GM12878 (cell line): Measurements from ENCODE around the gene B4GALNT2. TPM values are rescaled to one million over a fixed set of nuclear protein-coding genes. Genes with fewer than 3 reads are reported as not detected.
"Not testable (repeated sequence)": the region's sequence is repeated elsewhere in the genome, so short reads cannot be mapped to it uniquely, and the experiment has no call there.

Source experiments
- ATAC-seq: fragments of 200-7000 bp; cut with Tn5 transposase; 3 replicates; pipeline ENCODE4 v1.9.1; 2020; ENCODE audit warnings: mild to moderate bottlenecking, moderate library complexity
- BruUV-seq: library from RNA; stranded (reverse); fragments of 400-500 nt; replicated peaks from 2 replicates; lab custom pipeline; 2021; lab: Mats Ljungman, UMichigan
- CTCF ChIA-PET: fragments of 300-600 bp; sonication (Branson Sonifier 250); formaldehyde crosslinking; extraction: SDS; loops from one replicate; lab custom pipeline; 2021; ENCODE audit warnings: inconsistent platforms; lab: Yijun Ruan, JAX
- POLR2A ChIA-PET: fragments of 350-600 bp; formaldehyde crosslinking; extraction: SDS; loops from one replicate; lab custom pipeline; 2021; ENCODE audit warnings: inconsistent platforms; lab: Charles Lee
- RAD21 ChIA-PET: fragments of 300-600 bp; sonication (Branson Sonifier 250); formaldehyde crosslinking; loops from one replicate; lab custom pipeline; 2023; ENCODE audit warnings: antibody characterized with exemption; ENCODE audit not compliant: unreplicated experiment; lab: Charles Lee
- SMC1A ChIA-PET: fragments of 300-600 bp; sonication (Branson Sonifier 250); formaldehyde crosslinking; loops from one replicate; lab custom pipeline; 2023; ENCODE audit not compliant: unreplicated experiment, uncharacterized antibody; lab: Charles Lee
- DNase-seq: peaks from one replicate; pipeline ENCODE4 v3.0.0-alpha.2; 2011; ENCODE audit warnings: low read depth, low spot score
- FAIRE-seq: peaks from 3 replicates; lab custom pipeline; 2011; peaks lifted over from hg19 to GRCh38; lab: Jason Lieb, UNC
- H2AFZ ChIP-seq: 2 replicates; pipeline ENCODE4 v1.6.0; 2011; ENCODE audit warnings: low read depth, low read length, control low read depth; ENCODE audit not compliant: control insufficient read depth
- H3K27ac ChIP-seq: 2 replicates; pipeline ENCODE4 v1.5.1; 2011; ENCODE audit warnings: control low read depth; ENCODE audit not compliant: control insufficient read depth, insufficient read depth
- H3K27me3 ChIP-seq, 2 experiments: replicated peaks in 1 of 2; 2 replicates each; pipeline versions ENCODE4 v1.6.0 to v1.6.1; 2011; ENCODE audit warnings: low read length in 1 of 2; ENCODE audit not compliant: control insufficient read depth in 2 of 2, insufficient read depth in 2 of 2
- H3K36me3 ChIP-seq, 2 experiments: 2 replicates each; pipeline ENCODE4 v1.5.1; 2011; ENCODE audit warnings: low read length in 1 of 2; ENCODE audit not compliant: control insufficient read depth in 2 of 2, insufficient read depth in 2 of 2
- H3K4me1 ChIP-seq: 2 replicates; pipeline ENCODE4 v1.6.1; 2011; ENCODE audit warnings: mild to moderate bottlenecking, low read length, moderate library complexity, mixed read lengths; ENCODE audit not compliant: control insufficient read depth, insufficient read depth
- H3K4me2 ChIP-seq: 2 replicates; pipeline ENCODE4 v1.6.0; 2011; ENCODE audit warnings: control low read depth; ENCODE audit not compliant: control insufficient read depth, insufficient read depth
- H3K4me3 ChIP-seq: fragments of 200-600 bp; sonication (generic); 2 replicates; pipeline ENCODE4 v1.5.1; 2016
- H3K79me2 ChIP-seq: 2 replicates; pipeline ENCODE4 v1.6.0; 2011; ENCODE audit warnings: low read length; ENCODE audit not compliant: control insufficient read depth, insufficient read depth
- H3K9ac ChIP-seq: 2 replicates; pipeline ENCODE4 v1.8.0; 2011; ENCODE audit warnings: low read length, control low read depth, mixed read lengths; ENCODE audit not compliant: control insufficient read depth, insufficient read depth
- H3K9me3 ChIP-seq: replicated peaks from 3 replicates; pipeline ENCODE4 v1.5.1; 2011; ENCODE audit warnings: mild to moderate bottlenecking, low read length; ENCODE audit not compliant: control insufficient read depth, insufficient read depth
- H4K20me1 ChIP-seq: 2 replicates; pipeline ENCODE4 v1.6.0; 2011; ENCODE audit not compliant: control insufficient read depth, insufficient read depth
- CHD2 ChIP-seq: IDR thresholded peaks from 2 replicates; pipeline ENCODE4 v1.6.1; 2011; ENCODE audit warnings: low read depth, low read length, improper control_type of control experiment, borderline replicate concordance
- FOXK2 ChIP-seq: fragments of 450-650 bp; IDR thresholded peaks from 2 replicates; pipeline ENCODE4 v1.6.1; 2017; ENCODE audit warnings: mild to moderate bottlenecking, moderate library complexity
- MXI1 ChIP-seq: fragments of 150-350 bp; IDR thresholded peaks from 2 replicates; pipeline ENCODE4 v1.6.1; 2011; ENCODE audit warnings: low read depth, mild to moderate bottlenecking, inconsistent platforms, low read length, improper control_type of control experiment
- NR2C2 ChIP-seq: IDR thresholded peaks from 2 replicates; pipeline ENCODE4 v1.6.1; 2011; ENCODE audit warnings: borderline replicate concordance, low read depth; ENCODE audit not compliant: control insufficient read depth, insufficient read length
- RELA ChIP-seq: fragments of 450-650 bp; IDR thresholded peaks from 2 replicates; pipeline ENCODE4 v1.8.0; 2014; ENCODE audit warnings: borderline replicate concordance; ENCODE audit not compliant: partially characterized antibody
- TBL1XR1 ChIP-seq: IDR thresholded peaks from 2 replicates; pipeline ENCODE4 v1.6.1; 2012; ENCODE audit warnings: low read depth, low read length, improper control_type of control experiment
- YY1 ChIP-seq: IDR thresholded peaks from 2 replicates; pipeline ENCODE4 v1.6.1; 2011; ENCODE audit warnings: low read depth, mild to moderate bottlenecking, low read length
- ZNF274 ChIP-seq: IDR thresholded peaks from one replicate; pipeline ENCODE4 v1.8.0; 2011; ENCODE audit not compliant: insufficient read length, insufficient read depth
- WGBS: methylation state at CpG from one replicate; pipeline ENCODE4 v1.1.6; 2016; ENCODE audit warnings: low lambda C conversion rate; ENCODE audit not compliant: insufficient replicate concordance, insufficient coverage; ENCODE audit errors: missing lambda C conversion rate; 5-methylcytosine and 5-hydroxymethylcytosine counted together
- in situ Hi-C: fragments of 300-500 bp; cut with MboI; formaldehyde crosslinking; loops from 9 replicates; pipeline ENCODE4 v1.14.3; 2018; ENCODE audit warnings: mixed read lengths
- intact Hi-C: fragments of 100-400 bp; cut with micrococcal nuclease; formaldehyde crosslinking; loops from one replicate; pipeline ENCODE4 v1.14.2; 2022; ENCODE audit not compliant: unreplicated experiment
- polyA plus RNA-seq, 11 experiments: library from polyadenylated mRNA; depleted of rRNA in 4 of 11; unstranded in 6 of 11; stranded (reverse) in 5 of 11; fragments of >200 nt; fragmentation: Nextera tagmentation in 4 of 11; fragmentation: Illumina TruSeq in 1 of 11; extraction: Ambion mirVana in 4 of 11; extraction: Trizol in 1 of 11; gene quantifications; 1 replicate in 1 of 11; 2 replicates in 10 of 11; pipeline versions ENCODE4 v1.2.1 to v1.2.3, GENCODE V29; 2011 to 2016; ENCODE audit warnings: inconsistent platforms in 2 of 11, missing spikeins in 2 of 11, low read depth in 1 of 11
- total RNA-seq, 4 experiments: library from RNA; depleted of rRNA in 3 of 4; stranded (reverse); fragments of >200 nt in 3 of 4; fragmentation: Illumina TruSeq in 1 of 4; extraction: Trizol in 1 of 4; gene quantifications; 2 replicates each; pipeline versions ENCODE4 v1.2.1 to v1.2.3, GENCODE V29; 2013 to 2021
- TF ChIP-seq, protein P1 (sequence below): fragments of 450-650 bp; IDR thresholded peaks from 2 replicates; pipeline ENCODE4 v1.6.1; 2017; ENCODE audit warnings: borderline replicate concordance
- TF ChIP-seq, protein P2 (sequence below): fragments of 450-650 bp; IDR thresholded peaks from 2 replicates; pipeline ENCODE4 v1.6.1; 2017; ENCODE audit warnings: mild to moderate bottlenecking, low read depth, inconsistent platforms; ENCODE audit not compliant: poor library complexity, severe bottlenecking
- TF ChIP-seq, protein P3 (sequence below): IDR thresholded peaks from 2 replicates; pipeline ENCODE4 v1.6.1; 2011; ENCODE audit warnings: borderline replicate concordance, low read depth, mild to moderate bottlenecking, moderate library complexity, mixed read lengths, low read length; ENCODE audit not compliant: insufficient read depth; ENCODE audit errors: extremely low read length

B4GALNT2 gene
- total and polyA plus RNA-seq, 10 of the 15 experiments (the other 5 are each of a cell fraction or from before 2014, with no cell fraction given): not detected

DNA sequence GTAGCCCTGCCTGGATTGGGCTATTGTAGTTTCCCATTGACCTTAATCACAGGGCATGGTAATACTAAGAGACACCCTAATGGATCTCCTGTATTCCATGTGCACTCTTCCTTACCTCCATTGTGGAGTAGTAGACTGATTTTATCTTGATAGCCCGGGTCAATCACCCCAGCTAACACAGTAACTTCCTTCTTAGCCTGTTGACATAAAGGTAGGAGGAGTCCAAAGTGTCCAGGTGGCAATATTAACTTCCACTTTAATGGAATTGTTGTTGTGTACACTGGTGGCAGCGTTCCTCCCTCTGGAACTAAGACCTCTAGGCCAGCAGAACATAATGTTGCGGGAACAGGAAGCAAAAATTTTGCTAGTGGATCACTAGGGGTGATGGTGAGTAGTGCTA, 13.1 kb downstream of the B4GALNT2 start:
- H3K4me1 ChIP-seq, H3K4me2 ChIP-seq, H3K79me2 ChIP-seq, SMC1A ChIA-PET, H3K9ac ChIP-seq, H3K27ac ChIP-seq, DNase-seq, H3K27me3 ChIP-seq, intact Hi-C loops, H2AFZ ChIP-seq, POLR2A ChIA-PET, FAIRE-seq, H3K4me3 ChIP-seq, H3K36me3 ChIP-seq, RAD21 ChIA-PET, CTCF ChIA-PET, H4K20me1 ChIP-seq, H3K9me3 ChIP-seq, in situ Hi-C loops, BruUV-seq, ATAC-seq: not testable (repeated sequence)
- 16% methylated on average over 3 of the region's 3 CpGs for WGBS

DNA sequence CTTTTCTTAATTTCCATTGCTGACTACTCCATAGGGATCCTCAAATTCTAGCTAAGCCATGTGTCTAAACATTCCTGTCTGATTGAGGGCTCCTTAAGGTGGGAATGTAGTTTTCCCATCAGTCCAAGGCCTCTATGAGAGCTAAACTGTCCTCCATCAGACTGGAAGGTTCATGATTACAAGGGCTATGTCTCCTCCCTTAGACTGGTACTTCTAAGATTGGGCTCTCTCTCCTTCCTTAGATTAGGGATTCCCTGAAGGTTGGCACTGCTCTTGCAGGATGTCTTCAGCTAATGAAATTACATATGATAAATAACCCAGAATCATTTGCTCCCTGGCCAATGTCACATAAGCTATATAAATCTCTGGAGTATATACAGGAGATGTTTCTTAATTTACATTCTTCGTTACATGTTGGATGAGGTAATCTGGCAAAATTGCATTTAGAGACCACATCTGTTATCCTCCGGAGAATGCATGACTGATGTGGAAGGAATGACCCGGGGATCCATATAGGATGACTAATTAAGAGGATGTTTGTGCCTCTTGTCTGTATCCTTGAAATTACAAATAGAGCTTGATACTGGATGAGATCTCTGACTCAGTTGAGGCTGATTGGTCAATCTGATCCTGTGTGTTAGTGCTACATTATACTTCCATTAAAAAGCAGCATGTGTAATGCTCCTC, 14.2 kb downstream of the B4GALNT2 start:
- POLR2A ChIA-PET: no interaction called here
- no peak for FAIRE-seq
- TF ChIP-seq MXI1 (no peak), YY1 (no peak), FOXK2 (no peak), ZNF274 (no peak), NR2C2 (no peak), CHD2 (no peak), RELA (no peak), TBL1XR1 (no peak)
- TF ChIP-seq, protein P1, sequence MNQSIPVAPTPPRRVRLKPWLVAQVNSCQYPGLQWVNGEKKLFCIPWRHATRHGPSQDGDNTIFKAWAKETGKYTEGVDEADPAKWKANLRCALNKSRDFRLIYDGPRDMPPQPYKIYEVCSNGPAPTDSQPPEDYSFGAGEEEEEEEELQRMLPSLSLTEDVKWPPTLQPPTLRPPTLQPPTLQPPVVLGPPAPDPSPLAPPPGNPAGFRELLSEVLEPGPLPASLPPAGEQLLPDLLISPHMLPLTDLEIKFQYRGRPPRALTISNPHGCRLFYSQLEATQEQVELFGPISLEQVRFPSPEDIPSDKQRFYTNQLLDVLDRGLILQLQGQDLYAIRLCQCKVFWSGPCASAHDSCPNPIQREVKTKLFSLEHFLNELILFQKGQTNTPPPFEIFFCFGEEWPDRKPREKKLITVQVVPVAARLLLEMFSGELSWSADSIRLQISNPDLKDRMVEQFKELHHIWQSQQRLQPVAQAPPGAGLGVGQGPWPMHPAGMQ: no peak
- TF ChIP-seq, protein P2, sequence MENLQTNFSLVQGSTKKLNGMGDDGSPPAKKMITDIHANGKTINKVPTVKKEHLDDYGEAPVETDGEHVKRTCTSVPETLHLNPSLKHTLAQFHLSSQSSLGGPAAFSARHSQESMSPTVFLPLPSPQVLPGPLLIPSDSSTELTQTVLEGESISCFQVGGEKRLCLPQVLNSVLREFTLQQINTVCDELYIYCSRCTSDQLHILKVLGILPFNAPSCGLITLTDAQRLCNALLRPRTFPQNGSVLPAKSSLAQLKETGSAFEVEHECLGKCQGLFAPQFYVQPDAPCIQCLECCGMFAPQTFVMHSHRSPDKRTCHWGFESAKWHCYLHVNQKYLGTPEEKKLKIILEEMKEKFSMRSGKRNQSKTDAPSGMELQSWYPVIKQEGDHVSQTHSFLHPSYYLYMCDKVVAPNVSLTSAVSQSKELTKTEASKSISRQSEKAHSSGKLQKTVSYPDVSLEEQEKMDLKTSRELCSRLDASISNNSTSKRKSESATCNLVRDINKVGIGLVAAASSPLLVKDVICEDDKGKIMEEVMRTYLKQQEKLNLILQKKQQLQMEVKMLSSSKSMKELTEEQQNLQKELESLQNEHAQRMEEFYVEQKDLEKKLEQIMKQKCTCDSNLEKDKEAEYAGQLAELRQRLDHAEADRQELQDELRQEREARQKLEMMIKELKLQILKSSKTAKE: no peak
- TF ChIP-seq, protein P3, sequence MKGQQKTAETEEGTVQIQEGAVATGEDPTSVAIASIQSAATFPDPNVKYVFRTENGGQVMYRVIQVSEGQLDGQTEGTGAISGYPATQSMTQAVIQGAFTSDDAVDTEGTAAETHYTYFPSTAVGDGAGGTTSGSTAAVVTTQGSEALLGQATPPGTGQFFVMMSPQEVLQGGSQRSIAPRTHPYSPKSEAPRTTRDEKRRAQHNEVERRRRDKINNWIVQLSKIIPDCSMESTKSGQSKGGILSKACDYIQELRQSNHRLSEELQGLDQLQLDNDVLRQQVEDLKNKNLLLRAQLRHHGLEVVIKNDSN: no peak

More for the DNA sequence above, 14.2 kb downstream of the B4GALNT2 start:
- peaks cover 0 to 3% of the 10 kb centered on the region in 2 experiments; a peak in 1 of 4 replicates for H3K27me3 ChIP-seq
- DNase-seq (no peak), ATAC-seq (no peak)
- H3K27ac ChIP-seq: no peak overlapping the region
- H4K20me1 ChIP-seq: no peaks in the 10 kb centered on the region
- H2AFZ ChIP-seq: no peak overlapping the region
- H3K36me3 ChIP-seq: no peaks in the 10 kb centered on the region
- in situ Hi-C loops: no loop called here
- CTCF ChIA-PET: no interaction called here
- RAD21 ChIA-PET: no interaction called here
- BruUV-seq: no TSS peak
- intact Hi-C loops: no loop called here
- H3K9ac ChIP-seq: no peak overlapping the region
- no peak overlapping the region for H3K4me2 ChIP-seq
- H3K4me3 ChIP-seq: no peak overlapping the region
- SMC1A ChIA-PET: no interaction called here
- H3K9me3 ChIP-seq: no peaks in the 10 kb centered on the region
- no peaks in the 10 kb centered on the region for H3K4me1 ChIP-seq
- 45% methylated on average over 3 of the region's 3 CpGs for WGBS
- H3K79me2 ChIP-seq: no peaks in the 10 kb centered on the region
